ENCODE results near the gene AFG3L2. TPM values are rescaled to one million over a fixed set of nuclear protein-coding genes. Genes with fewer than 3 reads are reported as not detected.

AFG3L2 gene
- total and polyA plus RNA-seq, 9 of the 15 experiments (the other 6 are each of a cell fraction or from before 2014, with no cell fraction given): 24.1 to 109 (median 84.0) TPM

DNA sequence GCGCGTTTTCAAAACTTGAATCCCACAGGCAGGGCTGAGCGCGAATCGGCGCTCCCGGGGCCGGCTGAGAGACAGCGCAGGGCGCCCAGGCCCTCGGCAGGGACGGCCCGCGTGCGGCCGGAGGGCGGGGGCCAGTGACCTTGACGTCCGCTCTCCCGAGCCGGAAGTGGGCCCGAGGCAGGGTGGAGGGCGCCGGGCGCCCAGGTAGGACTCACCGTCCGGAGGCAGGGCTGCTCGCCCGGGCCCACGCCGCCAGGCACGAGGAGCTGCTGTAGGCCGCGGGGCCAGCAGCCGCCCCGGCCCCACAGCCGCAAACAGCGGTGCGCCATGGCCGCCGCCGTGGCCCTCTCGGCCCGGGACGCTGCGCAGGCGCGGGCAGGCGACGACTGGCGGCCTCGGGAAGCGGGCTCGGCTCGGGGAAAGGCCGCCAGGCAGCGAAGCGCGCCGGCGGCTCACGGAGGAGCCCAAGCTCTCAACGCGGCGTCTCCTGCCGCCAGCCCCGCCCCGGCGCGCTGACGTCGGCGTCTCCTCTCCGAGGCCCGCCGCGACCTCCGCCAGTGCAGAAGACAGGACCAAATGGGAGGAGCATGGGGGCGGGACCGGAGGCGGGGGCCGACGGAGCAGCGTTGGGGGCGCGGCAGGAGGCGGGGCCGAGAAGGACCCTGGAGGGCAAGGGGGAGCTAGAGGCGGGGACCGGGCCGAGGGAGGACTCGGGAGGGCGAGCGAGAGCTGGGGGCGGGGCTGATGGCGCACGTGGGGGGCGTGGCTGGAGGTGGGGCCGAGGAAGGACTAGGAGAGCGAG, at the start of gene AFG3L2 (continued):
- TF ChIP-seq, protein P1, sequence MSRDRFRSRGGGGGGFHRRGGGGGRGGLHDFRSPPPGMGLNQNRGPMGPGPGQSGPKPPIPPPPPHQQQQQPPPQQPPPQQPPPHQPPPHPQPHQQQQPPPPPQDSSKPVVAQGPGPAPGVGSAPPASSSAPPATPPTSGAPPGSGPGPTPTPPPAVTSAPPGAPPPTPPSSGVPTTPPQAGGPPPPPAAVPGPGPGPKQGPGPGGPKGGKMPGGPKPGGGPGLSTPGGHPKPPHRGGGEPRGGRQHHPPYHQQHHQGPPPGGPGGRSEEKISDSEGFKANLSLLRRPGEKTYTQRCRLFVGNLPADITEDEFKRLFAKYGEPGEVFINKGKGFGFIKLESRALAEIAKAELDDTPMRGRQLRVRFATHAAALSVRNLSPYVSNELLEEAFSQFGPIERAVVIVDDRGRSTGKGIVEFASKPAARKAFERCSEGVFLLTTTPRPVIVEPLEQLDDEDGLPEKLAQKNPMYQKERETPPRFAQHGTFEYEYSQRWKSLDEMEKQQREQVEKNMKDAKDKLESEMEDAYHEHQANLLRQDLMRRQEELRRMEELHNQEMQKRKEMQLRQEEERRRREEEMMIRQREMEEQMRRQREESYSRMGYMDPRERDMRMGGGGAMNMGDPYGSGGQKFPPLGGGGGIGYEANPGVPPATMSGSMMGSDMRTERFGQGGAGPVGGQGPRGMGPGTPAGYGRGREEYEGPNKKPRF (IDR thresholded peaks at IDR 0.05; ENCODE audit: low read depth, low read length): no peak
- peak; percentile 54 for TF ChIP-seq FUS (optimal IDR thresholded peaks at IDR 0.05; ENCODE audit: low read depth, low read length)
- TF ChIP-seq MAZ (CRISPR knock-in tag; conservative IDR thresholded peaks at IDR 0.05 in 1 of 2, IDR thresholded peaks at IDR 0.05 in 1 of 2): peak; percentile 60 to 89
- peak; percentile 69 for TF ChIP-seq U2AF1 (optimal IDR thresholded peaks at IDR 0.05; ENCODE audit: low read depth, low read length)
- TF ChIP-seq ZFP36 (IDR thresholded peaks at IDR 0.05; ENCODE audit: low read depth, low read length, partially characterized antibody): no peak
- TF ChIP-seq SRF (CRISPR knock-in tag; IDR thresholded peaks at IDR 0.05): 0 out of 4 replicates have a peak, but pooled peaks of 1 of the 2 experiments have one; percentile 13
- TF ChIP-seq ZNF561 (CRISPR knock-in tag; conservative IDR thresholded peaks at IDR 0.05): no peak
- TF ChIP-seq, protein P2, sequence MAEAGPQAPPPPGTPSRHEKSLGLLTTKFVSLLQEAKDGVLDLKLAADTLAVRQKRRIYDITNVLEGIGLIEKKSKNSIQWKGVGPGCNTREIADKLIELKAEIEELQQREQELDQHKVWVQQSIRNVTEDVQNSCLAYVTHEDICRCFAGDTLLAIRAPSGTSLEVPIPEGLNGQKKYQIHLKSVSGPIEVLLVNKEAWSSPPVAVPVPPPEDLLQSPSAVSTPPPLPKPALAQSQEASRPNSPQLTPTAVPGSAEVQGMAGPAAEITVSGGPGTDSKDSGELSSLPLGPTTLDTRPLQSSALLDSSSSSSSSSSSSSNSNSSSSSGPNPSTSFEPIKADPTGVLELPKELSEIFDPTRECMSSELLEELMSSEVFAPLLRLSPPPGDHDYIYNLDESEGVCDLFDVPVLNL (CRISPR knock-in tag; IDR thresholded peaks at IDR 0.05; ENCODE audit: low read depth): no peak
- peak; percentile 94 for TF ChIP-seq CHD1 (IDR thresholded peaks at IDR 0.05; ENCODE audit: low read length)
- TF ChIP-seq GTF2B (IDR thresholded peaks at IDR 0.05; ENCODE audit: extremely low read depth, insufficient read length): no peak
- TF ChIP-seq USF1 (CRISPR knock-in tag; IDR thresholded peaks at IDR 0.05): peak; percentile 90
- TF ChIP-seq, protein P3, sequence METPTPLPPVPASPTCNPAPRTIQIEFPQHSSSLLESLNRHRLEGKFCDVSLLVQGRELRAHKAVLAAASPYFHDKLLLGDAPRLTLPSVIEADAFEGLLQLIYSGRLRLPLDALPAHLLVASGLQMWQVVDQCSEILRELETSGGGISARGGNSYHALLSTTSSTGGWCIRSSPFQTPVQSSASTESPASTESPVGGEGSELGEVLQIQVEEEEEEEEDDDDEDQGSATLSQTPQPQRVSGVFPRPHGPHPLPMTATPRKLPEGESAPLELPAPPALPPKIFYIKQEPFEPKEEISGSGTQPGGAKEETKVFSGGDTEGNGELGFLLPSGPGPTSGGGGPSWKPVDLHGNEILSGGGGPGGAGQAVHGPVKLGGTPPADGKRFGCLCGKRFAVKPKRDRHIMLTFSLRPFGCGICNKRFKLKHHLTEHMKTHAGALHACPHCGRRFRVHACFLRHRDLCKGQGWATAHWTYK (CRISPR knock-in tag; IDR thresholded peaks at IDR 0.05): peak; percentile 64; the same call in 1 of the 2 replicates
- TF ChIP-seq CTBP1 (IDR thresholded peaks at IDR 0.05; ENCODE audit: borderline replicate concordance): peak; percentile 90
- TF ChIP-seq PHF8 (IDR thresholded peaks at IDR 0.05; ENCODE audit: borderline replicate concordance, low read length): peak; percentile 95; the same call in 1 of the 2 replicates
- peak; percentile 21; the same call in 1 of the 2 replicates for TF ChIP-seq GATAD2A (IDR thresholded peaks at IDR 0.05)
- 0 out of 2 replicates have a peak, but pooled peaks have one; percentile 66 for TF ChIP-seq KAT7 (CRISPR knock-in tag; IDR thresholded peaks at IDR 0.05; ENCODE audit: borderline replicate concordance)
- TF ChIP-seq HDGF (IDR thresholded peaks at IDR 0.05): peak; percentile 82
- peak; percentile 92 for TF ChIP-seq POLR2H (tag; IDR thresholded peaks at IDR 0.05; ENCODE audit: low read depth)
- peak; percentile 32; the same call in 1 of the 2 replicates for TF ChIP-seq NFIC (IDR thresholded peaks at IDR 0.05)
- TF ChIP-seq TGIF2 (CRISPR knock-in tag; IDR thresholded peaks at IDR 0.05): 0 out of 2 replicates have a peak, but pooled peaks have one; percentile 40
- TF ChIP-seq CCNT2 (IDR thresholded peaks at IDR 0.05; ENCODE audit: borderline replicate concordance, extremely low read depth, insufficient read length, low read depth, low read length): peak; percentile 67
